Ectodermal cell (in vitro differentiated cells): ENCODE measurements around the gene STAMBPL1.
"Not testable (repeated sequence)": the region's sequence is repeated elsewhere in the genome, so short reads cannot be mapped to it uniquely, and the experiment has no call there.

Experiments
- H3K27ac ChIP-seq: 2 replicates; pipeline ENCODE4 v1.7.0; 2013; ENCODE audit warnings: mild to moderate bottlenecking, low read depth, low read length; ENCODE audit not compliant: insufficient read depth, poor library complexity, severe bottlenecking
- H3K27me3 ChIP-seq: 2 replicates; pipeline ENCODE4 v1.7.0; 2013; ENCODE audit warnings: mild to moderate bottlenecking, low read length; ENCODE audit not compliant: insufficient read depth, control insufficient read depth, poor library complexity, severe bottlenecking
- H3K36me3 ChIP-seq: one replicate; pipeline ENCODE4 v1.7.0; 2013; ENCODE audit warnings: low read length; ENCODE audit not compliant: control insufficient read depth, insufficient read depth
- H3K4me1 ChIP-seq: one replicate; pipeline ENCODE4 v1.7.0; 2013; ENCODE audit warnings: low read length; ENCODE audit not compliant: control insufficient read depth, insufficient read depth
- H3K4me3 ChIP-seq: 2 replicates; pipeline ENCODE4 v1.7.0; 2013; ENCODE audit warnings: low read depth, low read length, control low read depth; ENCODE audit not compliant: insufficient read depth
- H3K9me3 ChIP-seq: 2 replicates; pipeline ENCODE4 v1.7.0; 2013; ENCODE audit warnings: mild to moderate bottlenecking, low read length, moderate library complexity; ENCODE audit not compliant: control insufficient read depth
- WGBS, 2 experiments: methylation state at CpG; one replicate each; pipeline ENCODE4 v1.1.7; 2013; ENCODE audit warnings: missing lambda C conversion rate in 2 of 2; 5-methylcytosine and 5-hydroxymethylcytosine counted together

STAMBPL1 gene

GRCh38 chr10:88932029-88932428 lies 52.0 kb downstream of the STAMBPL1 start:
- not testable (repeated sequence) for H3K9me3 ChIP-seq, H3K27ac ChIP-seq, H3K27me3 ChIP-seq, H3K36me3 ChIP-seq, H3K4me1 ChIP-seq, H3K4me3 ChIP-seq
- 92 to 94% methylated on average over 4 to 5 of the region's 5 CpGs for WGBS, 2 experiments

DNA sequence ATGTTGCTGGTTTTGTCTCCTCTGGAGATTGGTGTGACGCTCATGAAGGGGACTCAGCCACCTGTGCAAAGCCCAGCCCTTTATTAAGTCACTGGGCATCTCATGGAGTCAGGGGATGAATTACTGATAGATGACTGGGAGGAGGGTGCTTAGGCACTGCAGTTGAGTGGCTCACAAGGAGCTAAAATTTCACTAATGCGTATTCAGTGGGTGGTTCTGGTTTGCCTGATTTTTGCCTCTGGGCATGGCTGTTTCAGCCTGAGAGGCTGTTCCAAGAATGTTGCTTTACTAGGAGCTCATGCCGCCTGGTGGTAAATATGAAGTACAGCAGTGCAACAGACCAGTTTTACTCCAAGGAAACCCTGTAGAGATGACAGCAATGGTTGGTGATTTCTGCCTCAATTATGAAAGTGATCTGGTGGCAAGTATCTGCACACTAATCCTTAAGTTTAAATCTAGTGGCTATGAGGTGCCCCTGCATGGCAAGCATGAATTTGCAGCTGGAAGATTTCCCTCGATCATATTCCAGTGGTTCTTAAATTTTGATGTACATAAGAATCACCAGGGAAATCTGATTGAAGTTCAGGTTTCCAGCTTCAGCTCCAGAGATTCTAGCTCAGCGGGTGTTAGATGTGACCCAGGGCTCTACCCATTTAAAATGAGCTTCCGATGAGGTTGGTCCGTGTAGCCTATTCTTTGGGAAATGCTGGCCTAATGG lies 52.7 kb downstream of the STAMBPL1 start:
- WGBS, 2 experiments, result 59 to 62% methylated on average over 7 of the region's 7 CpGs

DNA sequence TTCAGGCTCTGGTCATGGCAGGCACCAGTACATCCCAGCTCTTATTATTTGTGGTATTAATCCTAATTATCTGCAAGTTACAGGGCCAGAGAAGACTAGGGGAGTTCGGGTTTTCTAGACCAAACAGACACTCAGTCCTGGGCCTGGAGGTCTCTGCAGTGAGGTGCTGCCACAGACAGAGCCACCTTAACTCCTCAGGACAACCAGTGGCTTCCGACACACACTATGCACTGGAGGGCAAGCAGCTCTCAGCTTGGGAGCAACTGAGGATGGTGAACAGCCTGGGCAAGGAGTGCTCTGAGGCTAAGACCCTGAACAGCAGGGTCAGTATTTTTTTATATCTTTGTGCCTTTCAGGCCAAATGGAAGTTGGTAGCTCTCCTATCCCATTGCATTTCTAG lies 53.5 kb downstream of the STAMBPL1 start:
- H3K36me3 ChIP-seq, result no peaks in the 10 kb centered on the region
- H3K9me3 ChIP-seq, result no peaks in the 10 kb centered on the region
- WGBS, 2 experiments, result 85 to 90% methylated on average over 2 of the region's 2 CpGs
- H3K4me3 ChIP-seq, result no peak overlapping the region
- H3K27ac ChIP-seq, result no peak overlapping the region
- no peaks in the 10 kb centered on the region for H3K4me1 ChIP-seq
- H3K27me3 ChIP-seq, result no peaks in the 10 kb centered on the region

More for the DNA sequence above, 52.7 kb downstream of the STAMBPL1 start:
- Histone ChIP-seq H3K4me3 (no peak overlapping the region), H3K27ac (no peak overlapping the region), H3K36me3 (no peaks in the 10 kb centered on the region), H3K9me3 (no peaks in the 10 kb centered on the region), H3K27me3 (no peaks in the 10 kb centered on the region), H3K4me1 (no peaks in the 10 kb centered on the region)

GRCh38 chr10:88934900-88935672 lies 55.0 kb downstream of the STAMBPL1 start:
- no peaks in the 10 kb centered on the region for H3K36me3 ChIP-seq
- no peaks in the 10 kb centered on the region for H3K27me3 ChIP-seq
- no peaks in the 10 kb centered on the region for H3K4me1 ChIP-seq
- no peaks in the 10 kb centered on the region for H3K9me3 ChIP-seq
- H3K27ac ChIP-seq, result no peak overlapping the region
- 64 to 67% methylated on average over 17 of the region's 17 CpGs for WGBS, 2 experiments
- no peak overlapping the region for H3K4me3 ChIP-seq

DNA sequence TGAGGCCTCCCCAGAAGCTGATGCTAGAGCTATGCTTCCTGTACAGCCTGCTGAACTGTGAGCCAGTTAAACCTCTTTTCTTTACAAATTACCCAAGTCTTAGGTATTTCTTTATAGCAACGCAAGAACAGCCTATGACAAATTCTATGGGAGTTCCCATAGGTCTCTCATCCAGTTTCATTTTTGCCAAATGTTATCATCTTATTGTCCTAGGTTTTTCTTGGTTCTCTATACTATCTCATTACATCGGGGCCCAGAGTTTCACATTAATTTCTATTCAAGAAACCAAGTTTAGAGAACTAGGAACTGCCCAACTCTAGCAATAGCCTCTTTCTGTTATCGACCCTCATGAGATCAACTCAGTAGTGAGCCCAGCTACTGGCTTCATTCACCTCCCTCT lies 56.6 kb downstream of the STAMBPL1 start:
- Histone ChIP-seq H3K36me3 (no peaks in the 10 kb centered on the region), H3K27ac (no peak overlapping the region), H3K27me3 (no peaks in the 10 kb centered on the region), H3K4me3 (no peak overlapping the region), H3K9me3 (no peaks in the 10 kb centered on the region), H3K4me1 (no peaks in the 10 kb centered on the region)
- 94 to 97% methylated on average over 3 of the region's 3 CpGs for WGBS, 2 experiments

- H3K27me3 ChIP-seq, result no peaks in the 10 kb centered on the region
- no peaks in the 10 kb centered on the region for H3K36me3 ChIP-seq
- WGBS, 2 experiments, result 92 to 99% methylated on average over 3 of the region's 3 CpGs
These were observed 58.0 kb downstream of the STAMBPL1 start for GRCh38 chr10:88938039-88938438.

DNA sequence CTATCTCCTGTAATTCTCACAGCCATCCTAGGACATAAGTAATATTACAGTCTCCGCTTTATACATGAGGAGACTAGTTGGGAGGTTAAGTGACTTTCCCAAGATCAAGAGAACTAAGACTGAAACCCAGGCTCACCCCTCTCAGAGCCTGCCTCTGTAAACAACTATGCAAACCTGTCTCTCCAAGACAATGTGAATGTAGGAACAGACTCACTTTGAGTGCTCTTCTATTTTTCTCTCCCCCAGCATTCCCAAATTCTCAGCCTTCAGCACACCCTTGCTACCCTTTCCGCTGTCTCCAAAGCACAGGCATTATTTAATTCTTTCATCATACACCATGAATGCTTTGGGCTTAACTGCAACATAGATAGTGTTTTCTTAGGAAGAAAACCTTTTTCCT lies 58.9 kb downstream of the STAMBPL1 start:
- Histone ChIP-seq H3K9me3 (no peaks in the 10 kb centered on the region), H3K4me3 (no peak overlapping the region), H3K36me3 (no peaks in the 10 kb centered on the region), H3K27ac (no peak overlapping the region), H3K27me3 (no peaks in the 10 kb centered on the region), H3K4me1 (no peaks in the 10 kb centered on the region)
- WGBS, 2 experiments, result 89 to 95% methylated on average over 2 of the region's 2 CpGs

More at GRCh38 chr10:88938039-88938438, 58.0 kb downstream of the STAMBPL1 start:
- Histone ChIP-seq H3K4me1 (no peaks in the 10 kb centered on the region), H3K27ac (no peak overlapping the region), H3K4me3 (no peak overlapping the region), H3K9me3 (no peaks in the 10 kb centered on the region)

DNA sequence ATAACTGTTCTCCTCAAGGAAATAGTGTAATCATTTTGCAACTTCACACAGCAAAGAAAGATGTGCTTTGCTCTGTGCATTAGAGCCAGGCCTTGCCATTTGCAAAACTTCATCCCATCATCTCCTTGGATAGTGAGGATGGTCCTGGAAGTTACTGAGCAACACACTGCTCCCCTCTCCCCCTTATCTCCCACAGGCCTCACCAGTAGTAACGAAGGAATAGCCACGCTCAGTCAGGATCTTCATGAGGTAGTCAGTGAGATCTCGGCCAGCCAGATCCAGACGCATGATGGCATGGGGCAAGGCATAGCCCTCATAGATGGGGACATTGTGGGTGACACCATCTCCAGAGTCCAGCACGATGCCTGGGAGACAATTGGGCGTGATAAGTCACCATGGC lies 61.0 kb downstream of the STAMBPL1 start:
- Histone ChIP-seq H3K36me3 (no peaks in the 10 kb centered on the region), H3K27ac (no peak overlapping the region), H3K4me1 (no peaks in the 10 kb centered on the region), H3K9me3 (no peaks in the 10 kb centered on the region), H3K4me3 (no peak overlapping the region), H3K27me3 (no peaks in the 10 kb centered on the region)
- WGBS, 2 experiments, result 84 to 88% methylated on average over 6 of the region's 6 CpGs

DNA sequence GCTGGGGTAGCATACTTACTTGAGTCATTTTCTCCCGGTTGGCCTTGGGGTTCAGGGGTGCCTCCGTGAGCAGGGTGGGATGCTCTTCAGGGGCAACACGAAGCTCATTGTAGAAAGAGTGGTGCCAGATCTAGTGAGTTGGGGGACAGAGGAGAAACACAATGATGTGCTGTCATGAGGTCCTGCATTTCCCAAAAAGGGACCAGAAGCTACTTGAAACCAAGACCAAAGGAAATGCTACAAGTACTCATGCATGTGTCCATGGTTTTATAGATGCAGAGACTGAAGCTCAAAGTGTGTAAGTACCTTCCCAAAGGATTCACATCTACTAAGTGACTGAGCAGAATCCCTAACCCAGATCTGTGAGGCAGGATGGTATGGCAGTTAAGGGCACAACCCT lies 63.7 kb downstream of the STAMBPL1 start:
- Histone ChIP-seq H3K27me3 (no peaks in the 10 kb centered on the region), H3K9me3 (no peaks in the 10 kb centered on the region), H3K4me3 (no peak overlapping the region), H3K4me1 (no peaks in the 10 kb centered on the region), H3K36me3 (no peaks in the 10 kb centered on the region), H3K27ac (no peak overlapping the region)
- WGBS, 2 experiments, result 94 to 98% methylated on average over 3 of the region's 3 CpGs

GRCh38 chr10:88944813-88945212 lies 64.8 kb downstream of the STAMBPL1 start:
- H3K27me3 ChIP-seq, result no peaks in the 10 kb centered on the region
- H3K9me3 ChIP-seq, result no peaks in the 10 kb centered on the region
- H3K4me1 ChIP-seq, result no peaks in the 10 kb centered on the region
- H3K36me3 ChIP-seq, result no peaks in the 10 kb centered on the region
- no peak overlapping the region for H3K27ac ChIP-seq
- WGBS, 2 experiments, result 85 to 90% methylated on average over 1 to 2 of the region's 3 CpGs
- no peak overlapping the region for H3K4me3 ChIP-seq
